Endothelial cell of umbilical vein (primary cell): ENCODE results near the gene STYX. TPM values are rescaled to one million over a fixed set of nuclear protein-coding genes. Genes with fewer than 3 reads are reported as not detected.

Experiments
- BruUV-seq: library from RNA; stranded (reverse); fragments of 400-500 nt; replicated peaks from 2 replicates; lab custom pipeline; 2021; lab: Mats Ljungman, UMichigan
- CTCF ChIA-PET: fragments of 300-600, 350-600 bp; sonication (Branson Sonifier 250); formaldehyde crosslinking; loops from one replicate; lab custom pipeline; 2021; ENCODE audit warnings: antibody characterized with exemption, inconsistent platforms; lab: Charles Lee
- POLR2A ChIA-PET: fragments of 300-600, 350-600 bp; sonication (Branson Sonifier 250); formaldehyde crosslinking; loops from one replicate; lab custom pipeline; 2021; ENCODE audit warnings: antibody characterized with exemption, inconsistent platforms; lab: Charles Lee
- DNase-seq: peaks from one replicate; pipeline ENCODE4 v3.0.0-alpha.2; 2011; ENCODE audit warnings: low read depth, low spot score
- FAIRE-seq: peaks from 2 replicates; lab custom pipeline; 2011; peaks lifted over from hg19 to GRCh38; lab: Jason Lieb, UNC
- H2AFZ ChIP-seq: 2 replicates; pipeline ENCODE4 v1.6.0; 2012; ENCODE audit warnings: low read depth, low read length, control low read depth, inconsistent platforms
- H3K27ac ChIP-seq: 2 replicates; pipeline ENCODE4 v1.5.1; 2011; ENCODE audit warnings: low read depth, mild to moderate bottlenecking, control low read depth, low read length, moderate library complexity; ENCODE audit not compliant: insufficient read depth
- H3K27me3 ChIP-seq, 2 experiments: 2 replicates each; pipeline versions ENCODE4 v1.6.0 to v1.6.1; 2011; ENCODE audit warnings: low read length in 2 of 2, mixed read lengths in 1 of 2; ENCODE audit not compliant: control insufficient read depth in 2 of 2, insufficient read depth in 2 of 2
- H3K36me3 ChIP-seq, 2 experiments: 2 replicates in 1 of 2; 3 replicates in 1 of 2; pipeline ENCODE4 v1.5.1; 2011; ENCODE audit warnings: low read length in 2 of 2, mild to moderate bottlenecking in 1 of 2, moderate library complexity in 1 of 2; ENCODE audit not compliant: control insufficient read depth in 2 of 2, insufficient read depth in 2 of 2; ENCODE audit errors: extremely low read depth in 1 of 2
- H3K4me1 ChIP-seq: 3 replicates; pipeline ENCODE4 v1.5.1; 2011; ENCODE audit warnings: mild to moderate bottlenecking, low read length; ENCODE audit not compliant: control insufficient read depth, insufficient read depth; ENCODE audit errors: extremely low read depth
- H3K4me2 ChIP-seq: 2 replicates; pipeline ENCODE4 v1.6.1; 2011; ENCODE audit warnings: low read length, control low read depth, mixed read lengths; ENCODE audit not compliant: insufficient read depth
- H3K4me3 ChIP-seq, 3 experiments: fragments of 200-600 bp in 1 of 3; sonication (generic), shearing (Covaris generic) in 1 of 3; replicated peaks in 1 of 3; 2 replicates each; pipeline ENCODE4 v1.5.1; 2011 to 2016; ENCODE audit warnings: control low read depth in 3 of 3, low read length in 3 of 3, mild to moderate bottlenecking in 2 of 3, inconsistent platforms in 1 of 3, low read depth in 1 of 3, moderate library complexity in 1 of 3; ENCODE audit not compliant: insufficient read depth in 1 of 3
- H3K79me2 ChIP-seq: 2 replicates; pipeline ENCODE4 v1.6.0; 2012; ENCODE audit warnings: low read length, inconsistent platforms; ENCODE audit not compliant: control insufficient read depth, insufficient read depth
- H3K9ac ChIP-seq: replicated peaks from 2 replicates; pipeline ENCODE3; 2011; ENCODE audit warnings: low read length, control low read depth; ENCODE audit not compliant: insufficient read depth; ENCODE audit errors: extremely low read depth
- H3K9me1 ChIP-seq: replicated peaks from 3 replicates; pipeline ENCODE4 v1.6.0; 2011; ENCODE audit warnings: mild to moderate bottlenecking, low read length; ENCODE audit not compliant: control insufficient read depth, insufficient read depth; ENCODE audit errors: extremely low read depth
- H3K9me3 ChIP-seq: replicated peaks from 2 replicates; pipeline ENCODE4 v1.5.1; 2012; ENCODE audit warnings: low read length, inconsistent platforms; ENCODE audit not compliant: control insufficient read depth, insufficient read depth
- H4K20me1 ChIP-seq: replicated peaks from 2 replicates; pipeline ENCODE3; 2011; ENCODE audit warnings: mild to moderate bottlenecking, low read length; ENCODE audit not compliant: control insufficient read depth, insufficient read depth; ENCODE audit errors: extremely low read depth
- EZH2 ChIP-seq: IDR thresholded peaks from 2 replicates; pipeline ENCODE4 v1.6.1; 2012; ENCODE audit warnings: borderline replicate concordance, low read depth, mild to moderate bottlenecking, moderate library complexity, low read length, inconsistent platforms; ENCODE audit not compliant: severe bottlenecking
- POLR2A ChIP-seq: IDR thresholded peaks from 2 replicates; pipeline ENCODE4 v1.6.1; 2012; ENCODE audit warnings: low read depth, mild to moderate bottlenecking, control low read depth, low read length
- POLR2AphosphoS5 ChIP-seq: IDR thresholded peaks from 2 replicates; pipeline ENCODE4 v1.6.1; 2012; ENCODE audit warnings: low read depth, mild to moderate bottlenecking, control low read depth, low read length, moderate library complexity; ENCODE audit not compliant: insufficient read depth
- dilution Hi-C: fragments of 300-500 bp; cut with MboI; formaldehyde crosslinking; loops from one replicate; pipeline ENCODE4 v1.15.0; 2019; ENCODE audit warnings: low sequenced_read_pairs; ENCODE audit not compliant: extremely low pct_ligation_motif_present
- intact Hi-C: fragments of 100-400 bp; cut with micrococcal nuclease; formaldehyde crosslinking; loops from one replicate; pipeline ENCODE4 v1.10.0; 2022
- polyA plus RNA-seq, 4 experiments: library from polyadenylated mRNA; depleted of rRNA in 3 of 4; stranded (reverse) in 3 of 4; unstranded in 1 of 4; fragments of >200 nt; gene quantifications; 2 replicates each; pipeline versions ENCODE4 v1.2.1 to v1.2.3, GENCODE V29; 2011 to 2012; ENCODE audit warnings: missing spikeins in 1 of 4
- total RNA-seq: library from RNA; stranded (reverse); gene quantifications from 2 replicates; pipeline ENCODE4 v1.2.3, GENCODE V29; 2021
- TF ChIP-seq, protein P1 (sequence below): IDR thresholded peaks from 2 replicates; pipeline ENCODE4 v1.6.1; 2011; ENCODE audit not compliant: insufficient read depth, insufficient read length
- TF ChIP-seq, protein P2 (sequence below), 2 donors: IDR thresholded peaks; 1 replicate in 1 of 2; 2 replicates in 1 of 2; pipeline ENCODE4 v1.5.1; 2011; ENCODE audit warnings: low read length in 2 of 2, mild to moderate bottlenecking in 2 of 2, moderate library complexity in 2 of 2, control low read depth in 1 of 2, inconsistent platforms in 1 of 2, low read depth in 1 of 2; ENCODE audit not compliant: insufficient read depth in 1 of 2; ENCODE audit errors: extremely low read depth in 1 of 2

The STYX gene
- total and polyA plus RNA-seq, 2 donors (not counting 3 experiments of a cell fraction or from before 2014, with no cell fraction given) = 6.2 to 21.3 TPM

DNA sequence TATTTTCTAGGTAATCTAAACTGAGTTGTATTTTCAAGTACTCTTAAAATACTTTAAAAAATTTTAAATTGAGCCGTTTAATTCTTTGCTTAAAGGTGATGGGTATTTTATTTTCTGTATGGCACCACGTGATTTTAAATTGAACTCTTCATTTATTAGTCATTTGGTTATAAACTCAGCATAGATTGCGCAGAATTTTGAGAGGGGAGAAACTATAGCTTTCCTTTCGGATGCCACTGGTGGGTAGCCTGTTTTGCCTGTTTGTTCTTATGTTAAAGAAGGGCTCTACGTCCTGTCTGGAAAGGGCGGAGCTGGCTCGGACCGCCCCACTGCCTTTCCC is 411 bp upstream of the STYX start:
- CTCF ChIA-PET = interaction anchor here (0.7 to 1.0 kb wide), 4 partner anchors 22 to 231 kb away, joined by 3 to 5 read pairs (median 3); partner anchors contain the start of genes FERMT2, GNPNAT1 and PSMC6
- BruUV-seq = no TSS peak
- no peak for DNase-seq
- Histone ChIP-seq H3K4me2 (peak overlapping the region; percentile 72), H3K27ac (no peak overlapping the region), H3K9ac (peak overlapping the region; percentile 45), H3K4me1 (peaks cover 3% of the 10 kb centered on the region), H3K9me1 (no peaks in the 10 kb centered on the region), H3K4me3 (peak overlapping the region in 2 of 3 experiments; percentile 9 to 18), H4K20me1 (no peaks in the 10 kb centered on the region), H3K79me2 (peaks cover 16% of the 10 kb centered on the region), H3K9me3 (no peaks in the 10 kb centered on the region), H2AFZ (no peak overlapping the region), H3K36me3 (peaks cover 0 to 11% of the 10 kb centered on the region in 2 experiments), H3K27me3 (no peaks in the 10 kb centered on the region)
- intact Hi-C loops = loop anchor here (1.0 kb wide), 1 partner anchor 62 kb away; the partner anchor contains the start of gene GNPNAT1
- FAIRE-seq = no peak
- POLR2A ChIA-PET = interaction anchor here (0.5 to 1.2 kb wide), 3 partner anchors 15 to 62 kb away, joined by 3 to 8 read pairs (median 5); partner anchors contain the start of gene GNPNAT1
- TF ChIP-seq, protein P1, sequence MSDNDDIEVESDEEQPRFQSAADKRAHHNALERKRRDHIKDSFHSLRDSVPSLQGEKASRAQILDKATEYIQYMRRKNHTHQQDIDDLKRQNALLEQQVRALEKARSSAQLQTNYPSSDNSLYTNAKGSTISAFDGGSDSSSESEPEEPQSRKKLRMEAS = no peak
- TF ChIP-seq POLR2AphosphoS5 (no peak), POLR2A (no peak), EZH2 (no peak)
- TF ChIP-seq, protein P2, sequence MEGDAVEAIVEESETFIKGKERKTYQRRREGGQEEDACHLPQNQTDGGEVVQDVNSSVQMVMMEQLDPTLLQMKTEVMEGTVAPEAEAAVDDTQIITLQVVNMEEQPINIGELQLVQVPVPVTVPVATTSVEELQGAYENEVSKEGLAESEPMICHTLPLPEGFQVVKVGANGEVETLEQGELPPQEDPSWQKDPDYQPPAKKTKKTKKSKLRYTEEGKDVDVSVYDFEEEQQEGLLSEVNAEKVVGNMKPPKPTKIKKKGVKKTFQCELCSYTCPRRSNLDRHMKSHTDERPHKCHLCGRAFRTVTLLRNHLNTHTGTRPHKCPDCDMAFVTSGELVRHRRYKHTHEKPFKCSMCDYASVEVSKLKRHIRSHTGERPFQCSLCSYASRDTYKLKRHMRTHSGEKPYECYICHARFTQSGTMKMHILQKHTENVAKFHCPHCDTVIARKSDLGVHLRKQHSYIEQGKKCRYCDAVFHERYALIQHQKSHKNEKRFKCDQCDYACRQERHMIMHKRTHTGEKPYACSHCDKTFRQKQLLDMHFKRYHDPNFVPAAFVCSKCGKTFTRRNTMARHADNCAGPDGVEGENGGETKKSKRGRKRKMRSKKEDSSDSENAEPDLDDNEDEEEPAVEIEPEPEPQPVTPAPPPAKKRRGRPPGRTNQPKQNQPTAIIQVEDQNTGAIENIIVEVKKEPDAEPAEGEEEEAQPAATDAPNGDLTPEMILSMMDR (IDR thresholded peaks at IDR 0.05; ENCODE audit: extremely low read depth in 1 of 2, insufficient read depth in 1 of 2, low read depth in 1 of 2, low read length in 2 of 2) = no peak
- dilution Hi-C loops = no loop called here
